Omental fat pad (tissue), 4 donors: Measurements from ENCODE around the gene HDLBP. TPM values are rescaled to one million over a fixed set of nuclear protein-coding genes. Genes with fewer than 3 reads are reported as not detected.

Source experiments
- ATAC-seq: fragments of 150-250 bp; one replicate; pipeline ENCODE4 v1.9.1; 2016; ENCODE audit warnings: mild to moderate bottlenecking, moderate library complexity; ENCODE audit not compliant: low FRiP score
- DNase-seq: peaks from one replicate; pipeline ENCODE4 v3.0.0-alpha.2; 2019; ENCODE audit warnings: low spot score
- CTCF ChIP-seq, 3 donors: fragments of 450-650 bp; IDR thresholded peaks; one replicate each; pipeline ENCODE4 v1.5.1; 2016 to 2017; ENCODE audit warnings: antibody characterized with exemption in 3 of 3, mild to moderate bottlenecking in 3 of 3, moderate library complexity in 2 of 3
- total RNA-seq, 4 donors: library from RNA; depleted of rRNA; stranded (reverse); fragments of >200 nt; gene quantifications; one replicate each; pipeline ENCODE4 v1.1.0, GENCODE V29; 2016

HDLBP gene
- total RNA-seq, 4 donors from 2014 or later, result 356 to 471 (median 416) TPM

- ATAC-seq, result no peak
- TF ChIP-seq CTCF (IDR thresholded peaks at IDR 0.05), result no peak
- no peak for DNase-seq
Measured at GRCh38 chr2:241310917-241311566, 4.4 kb downstream of the HDLBP start.

DNA sequence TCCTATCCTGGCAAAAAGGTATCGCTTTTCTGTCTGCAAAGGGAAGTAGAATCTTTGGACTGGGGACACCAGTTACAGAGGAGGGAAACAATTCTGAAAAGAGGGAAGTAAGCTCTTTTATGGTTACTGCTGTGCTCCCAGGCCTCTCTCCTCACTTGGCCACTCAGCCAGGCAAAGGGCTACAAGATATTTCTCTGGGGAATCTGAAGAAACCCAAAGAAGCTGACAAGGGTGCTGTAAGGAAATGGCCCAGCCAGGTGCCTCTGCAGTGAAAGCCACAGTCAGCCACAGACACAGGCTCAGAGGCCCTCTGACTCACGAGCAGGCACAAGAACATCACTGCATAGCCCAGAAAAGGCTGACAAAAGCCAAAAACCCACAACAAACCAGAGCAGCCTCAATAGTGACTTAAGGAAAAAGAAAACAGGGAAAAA, 5.8 kb downstream of the HDLBP start:
- ATAC-seq, result no peak
- DNase-seq, result no peak
- no peak for TF ChIP-seq CTCF (IDR thresholded peaks at IDR 0.05)

- DNase-seq (no peak), ATAC-seq (no peak)
- no peak for TF ChIP-seq CTCF (IDR thresholded peaks at IDR 0.05)
Measured at GRCh38 chr2:241308832-241309500, 6.5 kb downstream of the HDLBP start.

GRCh38 chr2:241308267-241308666, 7.2 kb downstream of the HDLBP start:
- TF ChIP-seq CTCF (IDR thresholded peaks at IDR 0.05), result no peak
- DNase-seq (no peak), ATAC-seq (no peak)

DNA sequence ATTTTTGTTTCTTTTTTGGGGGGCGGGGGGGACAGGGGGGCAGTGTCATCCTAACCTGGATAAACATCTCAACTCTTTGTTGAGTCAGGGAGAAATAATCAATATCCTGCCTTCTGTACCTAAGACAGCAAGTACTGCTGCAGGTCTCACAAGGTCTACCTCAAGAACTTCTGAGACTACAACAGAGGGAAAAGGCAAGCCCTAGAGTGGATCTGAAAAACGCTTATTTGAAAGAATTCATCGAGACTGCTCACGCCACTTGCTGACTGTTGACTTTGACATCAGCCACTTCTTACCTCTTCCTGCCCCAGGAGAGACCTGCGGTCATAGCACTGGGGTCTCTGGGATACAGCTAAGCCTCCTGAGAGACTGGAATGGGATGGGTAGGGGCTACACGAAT, 8.4 kb downstream of the HDLBP start:
- DNase-seq (no peak), ATAC-seq (no peak)
- no peak for TF ChIP-seq CTCF (IDR thresholded peaks at IDR 0.05)

DNA sequence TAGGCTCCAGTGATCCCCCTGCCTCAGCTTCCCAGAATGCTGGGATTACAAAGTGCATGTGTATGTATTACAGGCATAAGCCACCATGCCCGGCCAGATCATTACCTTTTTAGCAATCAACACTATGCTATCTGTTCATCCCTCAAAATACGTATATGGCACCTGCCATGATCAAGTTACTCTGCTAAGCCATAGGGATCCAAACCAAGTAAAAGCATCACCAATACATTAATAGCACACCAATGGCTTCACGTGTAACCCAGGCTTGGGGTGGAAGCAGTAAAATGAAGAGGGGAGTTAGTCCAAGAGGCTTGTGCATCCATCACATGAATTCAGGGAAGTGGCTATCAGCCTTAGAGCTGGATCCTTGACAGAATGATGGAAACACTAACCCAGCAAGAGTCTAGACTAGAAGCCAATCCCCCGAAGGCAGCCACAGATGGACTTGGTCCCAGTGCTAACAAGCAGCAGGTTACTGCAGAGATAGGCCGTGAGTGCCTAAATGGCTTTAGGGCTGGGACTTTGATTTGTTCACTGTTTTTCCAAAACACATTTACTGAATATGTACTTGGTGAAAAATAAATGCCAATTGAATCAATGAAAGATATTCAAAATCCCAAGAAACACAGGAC, 11.3 kb downstream of the HDLBP start:
- DNase-seq (no peak), ATAC-seq (no peak)
- TF ChIP-seq CTCF (IDR thresholded peaks at IDR 0.05), result no peak
